GM18909 (cell line): Measurements from ENCODE around the gene CPD.
"Not testable (repeated sequence)": the region's sequence is repeated elsewhere in the genome, so short reads cannot be mapped to it uniquely, and the experiment has no call there.

Experiments
- ATAC-seq: cut with Tn5 transposase; IDR thresholded peaks from one replicate; pipeline ENCODE4 v1.9.1; 2021; ENCODE audit warnings: mild to moderate bottlenecking; ENCODE audit not compliant: unreplicated experiment, poor library complexity

CPD gene

DNA sequence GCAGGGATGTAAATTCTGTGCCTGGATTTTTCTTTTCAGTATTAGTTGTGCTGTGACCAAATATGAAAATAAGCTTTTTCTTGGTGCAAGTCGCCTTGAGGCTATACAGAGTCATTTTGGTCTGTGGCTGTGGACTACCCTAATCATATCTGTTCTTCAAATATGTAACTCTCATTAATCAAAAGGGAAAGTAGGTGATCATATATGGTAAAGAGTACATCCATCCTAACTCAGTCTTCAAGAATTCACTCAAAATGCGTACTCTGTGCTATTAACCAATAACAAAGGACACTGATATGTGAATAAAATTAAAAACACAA is 2.6 kb downstream of the CPD start:
- no peak for ATAC-seq

DNA sequence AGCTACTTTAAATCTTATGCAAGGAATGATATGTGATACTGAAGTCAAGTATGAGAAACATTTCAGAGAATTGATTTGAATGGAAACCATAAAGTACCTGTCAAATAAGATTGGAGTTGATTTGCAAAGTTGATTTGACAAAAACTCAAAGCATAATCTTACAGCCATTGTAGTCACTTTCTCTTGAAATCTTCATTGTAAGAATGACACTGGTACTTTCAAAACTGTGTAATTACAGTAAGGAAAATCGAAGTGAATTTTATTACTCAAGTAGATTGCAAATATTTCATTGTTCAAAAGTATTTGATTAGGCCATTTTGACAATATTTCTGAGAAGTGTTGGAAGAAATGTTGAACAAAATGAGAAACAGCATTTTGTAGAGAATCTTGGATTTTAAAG is 3.6 kb downstream of the CPD start:
- ATAC-seq: no peak

DNA sequence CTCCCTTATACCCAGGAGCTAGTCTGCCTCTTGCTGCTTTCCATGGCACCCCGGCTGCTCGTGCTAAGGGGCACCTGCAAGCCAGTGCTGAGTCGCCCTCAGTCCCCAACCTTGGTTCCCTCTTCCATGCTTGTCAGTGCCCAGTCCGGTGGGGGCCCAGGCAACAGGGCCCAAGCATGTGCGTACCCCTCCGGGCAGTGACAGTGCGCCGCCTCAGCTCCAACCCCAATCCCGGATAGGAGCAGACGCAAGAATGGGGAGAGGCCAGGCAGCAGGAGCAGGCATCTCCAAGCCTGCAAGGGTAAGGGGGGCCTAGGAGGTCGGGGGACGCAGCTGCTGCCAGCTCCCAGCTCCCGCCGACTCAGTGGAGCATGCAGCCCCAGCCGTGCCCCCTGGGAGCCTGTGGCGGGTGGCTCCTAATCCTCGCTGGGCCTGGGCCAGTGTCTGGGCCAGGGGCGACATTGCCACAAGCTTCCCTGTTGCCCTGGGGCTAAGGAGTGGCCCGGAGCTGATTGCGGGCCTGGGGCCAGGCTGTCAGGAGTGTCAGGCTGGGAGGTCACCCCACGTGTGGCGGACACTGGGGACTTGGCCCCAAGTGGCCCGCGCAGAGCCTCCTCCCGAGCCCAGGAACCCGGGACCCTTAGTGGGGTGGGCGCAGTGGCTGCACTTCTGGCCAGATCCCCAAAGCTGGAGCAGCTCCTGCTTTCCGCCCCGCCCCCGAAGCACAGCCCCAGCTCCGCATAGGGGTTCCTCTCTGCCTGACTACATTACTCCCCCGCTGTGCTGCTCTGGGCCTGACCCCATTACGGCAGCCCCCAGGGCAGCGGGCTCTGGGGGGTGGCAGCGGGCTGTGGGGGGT is 9.8 kb downstream of the CPD start:
- ATAC-seq: no peak

DNA sequence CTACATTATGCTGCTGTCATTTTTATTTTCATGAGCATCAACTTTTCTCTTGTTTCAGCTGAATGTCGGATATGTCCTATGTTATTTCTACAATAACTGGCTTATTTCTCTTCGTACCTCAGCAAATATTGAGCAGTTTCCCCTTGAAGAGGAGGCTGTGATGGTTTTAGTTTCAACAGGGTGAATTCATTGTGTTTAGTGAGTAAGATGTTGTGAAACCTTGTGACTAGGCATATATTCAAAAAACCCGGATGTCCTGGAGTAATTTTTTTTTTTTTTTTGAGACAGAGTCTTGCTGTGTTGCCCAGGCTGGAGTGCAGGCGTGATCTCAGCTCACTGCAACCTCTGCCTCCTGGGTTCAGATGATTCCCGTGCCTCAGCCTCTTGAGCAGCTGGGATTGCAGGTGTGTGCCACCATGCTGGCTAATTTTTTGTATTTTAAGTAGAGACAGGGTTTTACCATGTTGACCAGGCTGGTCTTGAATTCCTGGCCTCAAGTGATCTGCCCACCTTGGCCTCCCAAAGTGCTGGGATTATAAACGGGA is 11.1 kb downstream of the CPD start:
- ATAC-seq: no peak

DNA sequence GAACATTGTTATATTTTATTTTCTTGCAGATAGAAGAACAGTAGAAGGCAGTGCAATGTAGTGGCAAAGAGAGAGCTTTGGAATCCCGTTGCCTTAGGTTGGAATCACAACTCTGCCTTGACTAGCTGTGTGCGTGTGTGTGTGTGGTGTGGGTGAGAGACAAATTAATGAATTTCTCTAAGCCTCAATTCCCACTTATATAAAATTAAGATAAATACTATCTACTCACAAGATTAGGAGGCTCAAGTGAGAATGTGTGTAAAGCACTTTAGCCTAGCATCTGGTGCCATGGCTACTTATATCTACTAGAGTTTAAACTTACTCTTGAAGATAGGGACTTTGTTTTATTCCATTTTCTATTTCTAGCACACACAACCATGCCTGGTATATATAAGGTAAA is 12.8 kb downstream of the CPD start:
- ATAC-seq: no peak

DNA sequence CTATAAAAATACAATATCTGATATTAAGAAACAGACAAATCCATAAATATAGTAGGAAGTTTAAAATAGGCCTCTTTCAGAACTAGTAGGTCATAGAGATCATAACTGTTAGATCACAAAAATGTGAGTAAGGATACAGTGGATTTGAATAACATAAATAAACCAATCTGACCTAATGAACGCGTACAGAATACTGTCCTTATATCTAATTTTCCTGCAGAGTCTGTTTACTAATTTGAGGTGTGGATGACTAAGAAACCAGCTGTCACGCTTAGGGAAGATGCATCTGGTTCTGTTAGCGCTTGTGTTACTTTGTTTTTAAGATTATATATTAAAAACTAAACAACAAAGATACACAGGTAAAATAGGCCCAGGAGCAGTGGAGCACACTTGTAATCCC is 14.8 kb downstream of the CPD start:
- no peak for ATAC-seq

DNA sequence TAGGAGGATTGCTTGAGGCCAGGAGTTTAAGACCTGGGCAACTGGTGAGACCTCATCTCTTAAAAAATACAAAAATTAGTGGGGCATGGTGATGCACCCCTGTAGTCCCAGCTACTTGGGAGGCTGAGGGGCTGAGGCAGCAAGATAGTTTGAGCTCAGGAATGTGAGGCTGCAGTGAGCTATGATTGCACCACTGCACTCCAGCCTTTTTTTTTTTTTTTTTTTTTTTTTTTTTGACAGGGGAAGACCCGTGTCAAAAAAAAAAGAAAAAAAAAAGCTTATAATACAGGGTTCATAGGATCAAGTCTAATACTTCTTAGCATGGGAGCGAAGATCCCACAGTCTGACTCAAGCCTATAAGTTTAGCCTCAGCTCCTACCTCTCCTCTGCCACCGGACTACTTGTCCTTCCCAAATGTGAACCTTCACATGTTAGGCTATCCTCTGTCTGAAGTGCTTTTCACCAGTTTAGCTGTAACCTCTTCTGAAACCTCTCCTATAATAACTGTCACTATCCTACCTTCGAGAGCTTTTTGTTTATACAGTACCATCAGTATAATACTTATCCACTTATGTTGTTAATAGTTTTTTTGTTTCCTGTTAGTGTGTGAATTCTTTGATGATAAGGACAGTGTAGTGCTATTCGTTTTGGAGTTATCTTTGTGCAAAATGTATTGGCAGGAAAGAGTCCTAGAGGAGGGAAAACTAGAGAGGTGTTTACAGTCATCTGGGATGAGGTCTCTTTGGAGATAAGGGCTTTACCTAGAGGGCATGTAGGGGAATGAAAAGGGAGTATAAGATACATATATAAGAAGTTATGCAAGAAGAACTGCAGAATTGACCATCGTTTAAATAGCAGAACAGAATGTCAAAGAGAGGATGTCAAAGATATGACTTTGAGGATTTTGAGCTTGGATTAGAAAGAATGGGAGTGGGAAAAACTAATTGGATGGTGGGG is 15.5 kb downstream of the CPD start:
- no peak for ATAC-seq

DNA sequence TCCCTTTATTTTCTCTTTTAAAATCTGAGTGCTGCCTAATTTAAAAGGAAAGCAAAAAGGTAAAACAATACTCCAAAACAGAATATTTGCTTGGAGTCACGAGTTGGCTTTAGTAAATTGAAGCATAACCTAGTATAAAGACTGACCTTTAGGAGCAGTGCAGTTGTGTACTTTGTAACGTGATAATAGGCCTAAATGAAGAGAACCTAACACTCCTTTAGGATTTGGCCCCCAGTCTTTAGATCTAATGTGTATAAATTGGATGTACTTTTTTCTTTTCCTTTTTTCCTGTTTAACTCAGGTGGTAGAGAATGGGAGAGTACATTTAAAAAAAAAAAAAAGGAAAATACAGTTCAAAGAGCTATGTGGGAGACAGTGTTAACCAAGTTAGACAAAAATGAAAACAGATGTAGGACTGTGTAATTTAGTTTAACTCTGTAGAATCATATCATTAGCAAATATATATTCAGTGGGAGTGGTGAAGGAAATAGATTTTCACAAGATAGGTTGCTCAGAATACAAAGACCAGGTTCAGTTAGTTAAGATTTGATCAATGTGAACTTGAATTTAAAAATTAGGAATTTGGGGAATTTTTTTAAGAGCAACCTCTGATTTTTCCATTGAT is 16.8 kb downstream of the CPD start:
- no peak for ATAC-seq

DNA sequence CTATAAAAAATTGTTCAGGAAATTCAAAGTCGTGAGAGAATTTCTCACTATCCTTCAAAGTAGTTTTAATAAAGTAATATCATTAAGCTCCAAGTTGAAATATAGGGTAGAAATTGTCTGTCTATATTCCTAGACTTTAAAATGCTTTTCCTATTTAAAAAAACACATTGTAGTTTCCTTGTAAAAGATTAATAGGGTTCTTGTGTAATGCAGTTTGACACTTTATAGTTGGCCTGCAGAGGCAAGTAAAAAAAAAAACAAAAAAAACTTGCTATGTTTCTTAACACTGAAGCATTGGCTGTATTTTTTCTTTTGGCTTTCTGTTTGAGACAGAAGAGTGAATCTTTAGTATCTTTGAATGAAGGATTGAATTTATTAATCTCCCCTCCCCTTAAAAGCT is 17.4 kb downstream of the CPD start:
- ATAC-seq: no peak

DNA sequence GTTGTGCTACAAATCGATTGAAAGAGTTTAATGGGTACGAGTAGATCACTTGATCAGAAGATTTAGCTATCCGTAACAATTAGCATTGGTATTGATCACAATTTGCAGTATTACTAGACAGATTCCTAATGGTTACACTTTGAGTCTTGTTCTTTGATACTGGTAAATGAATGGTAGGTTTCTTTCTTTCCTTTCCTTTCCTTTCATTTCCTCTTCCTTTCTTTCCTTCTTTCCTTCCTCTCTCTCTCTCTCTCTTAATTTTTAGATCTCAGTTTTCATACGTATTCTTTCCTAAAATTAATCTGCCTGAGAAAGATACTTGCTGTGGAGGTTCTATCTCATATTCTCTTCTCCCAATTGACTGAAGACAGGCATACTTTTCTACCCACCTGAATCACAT is 17.9 kb downstream of the CPD start:
- no peak for ATAC-seq

DNA sequence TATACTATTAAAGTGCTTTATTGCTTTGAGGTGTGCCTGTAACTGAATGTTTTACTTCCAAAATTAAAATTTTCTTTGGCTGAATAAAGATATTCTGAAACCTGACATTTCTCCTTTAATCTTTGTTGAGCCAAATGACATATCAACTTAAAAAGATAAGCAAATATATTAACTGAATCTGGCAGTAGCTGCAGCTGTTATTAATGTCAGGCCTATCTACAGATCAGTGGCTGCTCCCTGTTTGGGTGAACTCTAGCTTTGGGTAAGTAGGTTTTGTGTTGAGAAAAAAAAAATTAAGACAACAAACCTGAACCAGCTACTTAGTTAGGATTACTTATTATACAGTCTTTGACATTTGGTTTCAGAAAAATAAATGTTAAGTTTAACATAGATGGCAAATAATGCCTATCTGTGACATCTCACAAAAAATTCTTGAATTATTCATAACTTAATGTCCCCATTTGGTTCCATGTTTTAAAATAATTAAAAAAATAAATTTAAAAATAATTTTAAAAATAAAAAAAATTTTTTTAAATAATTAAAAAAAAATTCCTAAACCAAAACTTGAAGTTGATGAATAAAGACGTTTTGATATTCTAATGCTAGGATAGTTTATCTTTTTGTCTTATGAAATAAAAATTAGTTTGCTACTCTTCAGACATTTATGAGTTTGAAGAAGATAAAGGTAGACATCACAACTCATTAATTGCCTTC is 19.8 kb downstream of the CPD start:
- ATAC-seq: no peak

DNA sequence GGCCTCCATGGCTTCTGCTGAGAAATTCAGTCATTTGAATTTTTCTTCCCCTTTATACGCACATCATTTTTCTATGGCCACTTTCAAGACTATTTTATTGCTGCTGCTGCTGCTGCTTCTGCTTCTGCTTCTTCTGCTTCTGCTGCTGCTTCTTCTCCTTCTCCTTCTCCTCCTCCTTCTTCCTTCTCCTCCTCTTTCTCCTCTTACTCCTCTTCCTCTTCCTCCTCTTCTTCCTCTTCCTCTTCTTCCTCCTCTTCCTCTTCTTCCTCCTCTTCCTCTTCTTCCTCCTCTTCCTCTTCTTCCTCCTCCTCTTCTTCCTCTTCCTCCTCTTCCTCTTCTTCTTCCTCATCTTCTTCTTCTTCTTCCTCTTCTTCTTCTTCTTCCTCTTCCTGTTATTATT is 22.4 kb downstream of the CPD start:
- ATAC-seq: no peak

DNA sequence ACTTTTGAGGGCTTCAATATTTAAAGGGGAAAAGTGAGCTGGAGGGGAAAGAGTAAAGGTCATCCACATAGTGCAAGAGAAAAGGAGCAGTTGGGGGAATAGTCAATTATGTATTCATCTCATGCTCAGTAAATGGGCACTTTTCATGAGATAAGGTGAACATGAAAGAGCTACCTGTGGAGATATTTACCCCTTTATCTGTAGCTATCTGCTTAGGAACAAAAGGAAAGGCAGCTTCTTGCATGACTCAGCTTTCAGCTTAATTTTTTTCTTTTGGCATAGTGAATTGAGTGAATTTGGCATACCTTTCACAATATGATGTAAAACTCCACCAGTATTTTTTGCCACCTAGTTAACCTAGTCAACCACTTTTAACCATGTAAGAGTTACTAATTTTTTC is 26.4 kb downstream of the CPD start:
- ATAC-seq: no peak

DNA sequence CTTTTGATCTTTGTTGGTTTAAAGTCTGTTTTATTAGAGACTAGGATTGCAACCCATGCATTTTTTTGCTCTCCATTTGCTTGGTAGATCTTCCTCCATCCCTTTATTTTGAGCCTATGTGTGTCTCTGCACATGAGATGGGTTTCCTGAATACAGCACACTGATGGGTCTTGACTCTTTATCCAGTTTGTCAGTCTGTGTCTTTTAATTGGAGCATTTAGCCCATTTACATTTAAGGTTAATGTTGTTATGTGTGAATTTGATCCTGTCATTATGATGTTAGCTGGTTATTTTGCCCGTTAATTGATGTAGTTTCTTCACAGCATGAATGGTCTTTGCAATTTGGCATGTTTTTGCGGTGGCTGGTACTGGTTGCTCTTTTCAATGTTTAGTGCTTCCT is 31.9 kb downstream of the CPD start:
- not testable (repeated sequence) for ATAC-seq

DNA sequence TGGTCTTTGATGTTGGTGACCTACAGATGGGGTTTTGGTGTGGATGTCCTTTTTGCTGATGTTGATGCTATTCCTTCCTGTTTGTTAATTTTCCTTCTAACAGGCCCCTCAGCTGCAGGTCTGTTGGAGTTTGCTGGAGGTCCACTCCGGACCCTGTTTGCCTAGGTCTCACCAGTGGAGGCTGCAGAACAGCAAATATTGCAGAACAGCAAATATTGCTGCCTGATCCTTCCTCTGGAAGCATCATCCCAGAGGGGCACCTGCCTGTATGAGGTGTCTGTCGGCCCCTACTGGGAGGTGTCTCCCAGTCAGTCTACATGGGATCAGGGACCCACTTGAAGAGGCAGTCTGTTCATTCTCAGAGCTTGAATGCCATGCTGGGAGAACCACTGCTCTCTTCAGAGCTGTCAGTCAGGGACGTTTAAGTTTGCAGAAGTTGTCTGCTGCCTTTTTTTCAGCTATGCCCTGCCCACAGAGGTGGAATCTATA is 33.3 kb downstream of the CPD start:
- ATAC-seq: not testable (repeated sequence)

DNA sequence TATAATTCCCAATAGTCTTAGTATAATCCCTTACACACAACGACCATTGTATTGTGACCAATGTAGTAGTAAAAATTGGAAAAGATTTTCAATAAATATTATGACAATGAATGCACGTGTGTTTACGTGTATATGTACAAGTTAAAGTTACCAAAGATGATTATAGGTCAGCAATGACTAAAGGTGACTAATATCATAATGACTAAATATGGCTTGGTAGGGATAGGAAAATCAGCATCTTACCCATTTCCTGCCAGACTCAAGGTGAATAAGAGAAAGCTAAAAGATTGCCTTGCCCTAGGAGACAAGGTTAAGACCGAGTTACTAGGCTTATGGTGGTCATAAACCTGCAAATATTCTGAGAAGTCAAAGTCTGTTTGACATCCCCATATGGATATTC is 34.4 kb downstream of the CPD start:
- no peak for ATAC-seq

DNA sequence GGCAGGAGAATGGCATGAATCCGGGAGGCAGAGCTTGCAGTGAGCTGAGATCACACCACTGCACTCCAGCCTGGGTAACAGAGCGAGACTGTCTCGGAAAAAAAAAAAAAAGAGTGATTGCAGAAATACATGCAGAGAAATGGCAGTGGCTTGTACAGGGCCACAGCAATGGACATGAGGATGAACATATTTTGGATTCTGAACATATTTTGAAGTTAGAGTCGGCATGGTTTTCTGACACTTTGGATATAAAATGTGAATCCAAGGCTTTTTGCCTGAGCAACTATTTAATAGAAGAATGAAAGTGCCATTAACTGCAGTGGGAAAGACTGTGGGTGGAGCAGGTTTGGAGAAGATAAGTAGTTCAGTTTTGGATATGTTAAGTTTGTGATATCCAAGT is 35.8 kb downstream of the CPD start:
- ATAC-seq: no peak

DNA sequence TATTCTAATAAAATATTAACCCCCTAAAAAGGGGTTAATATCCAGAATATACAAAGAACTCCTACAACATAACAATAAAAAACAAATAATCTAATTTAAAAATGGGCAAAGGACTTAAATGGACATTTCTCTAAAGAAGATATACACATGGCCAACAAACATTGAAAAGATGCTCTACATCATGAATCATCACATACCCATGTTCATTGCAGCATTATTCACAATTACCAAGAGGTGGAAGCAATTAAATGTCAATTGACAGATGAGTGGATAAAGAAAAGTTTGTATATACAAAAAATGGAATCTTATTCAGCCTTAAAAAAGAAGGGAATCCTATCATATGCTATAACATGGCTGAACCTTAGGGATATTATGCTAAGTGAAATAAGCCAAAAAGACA is 36.8 kb downstream of the CPD start:
- no peak for ATAC-seq

DNA sequence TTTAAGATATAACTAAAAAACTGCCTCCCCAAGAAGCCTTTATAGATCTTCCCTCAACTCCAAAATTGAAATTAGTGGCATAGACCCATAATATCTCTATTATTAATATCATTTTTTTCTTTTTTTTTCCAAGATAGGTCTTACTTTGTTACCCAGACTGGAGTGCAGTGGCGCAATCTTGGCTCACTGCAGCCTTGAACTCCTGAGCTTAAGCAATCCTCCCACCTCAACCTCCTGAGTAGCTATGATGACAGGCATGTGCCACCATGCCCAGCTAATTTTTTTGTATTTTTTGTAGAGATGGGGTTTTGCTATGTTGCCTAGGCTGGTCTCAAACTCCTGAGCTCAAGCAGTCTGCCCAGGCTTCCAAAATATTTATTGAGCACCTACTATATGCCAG is 39.3 kb downstream of the CPD start:
- ATAC-seq: not testable (repeated sequence)

DNA sequence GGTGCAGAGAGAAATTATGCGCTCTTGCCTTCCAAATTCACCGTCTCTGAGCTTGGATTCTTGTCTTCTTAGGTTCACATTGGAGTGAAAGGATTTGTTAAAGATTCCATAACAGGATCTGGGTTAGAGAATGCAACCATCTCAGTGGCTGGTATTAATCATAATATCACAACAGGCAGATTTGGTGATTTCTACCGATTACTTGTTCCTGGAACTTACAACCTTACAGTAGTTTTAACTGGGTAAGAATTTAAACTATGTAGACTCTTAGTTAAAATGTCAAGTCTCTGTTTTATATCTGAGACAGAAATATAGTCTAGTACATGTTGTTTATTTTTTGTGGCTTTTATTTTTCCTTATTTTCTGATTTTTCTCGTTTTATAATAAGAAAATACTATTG is 42.9 kb downstream of the CPD start:
- no peak for ATAC-seq
